HEK293 (cell line): ENCODE measurements around the gene TRAPPC10.

Experiments used
- IKZF3 ChIP-seq: fragments of 450-650 bp; IDR thresholded peaks from 2 replicates; pipeline ENCODE4 v1.5.0; 2018; ENCODE audit warnings: missing biosample characterization, mild to moderate bottlenecking, missing genetic modification characterization, moderate library complexity
- PATZ1 ChIP-seq: fragments of 450-650 bp; formaldehyde crosslinking; IDR thresholded peaks from 2 replicates; pipeline ENCODE4 v1.5.1; 2016; ENCODE audit warnings: missing biosample characterization, missing genetic modification characterization
- PRDM1 ChIP-seq: fragments of 450-650 bp; formaldehyde crosslinking; IDR thresholded peaks from 2 replicates; pipeline ENCODE4; 2016; ENCODE audit warnings: missing biosample characterization, missing genetic modification characterization
- SP7 ChIP-seq: fragments of 450-650 bp; formaldehyde crosslinking; IDR thresholded peaks from 2 replicates; pipeline ENCODE4 v1.5.1; 2016; ENCODE audit warnings: missing biosample characterization, missing genetic modification characterization
- TRIM28 ChIP-seq: IDR thresholded peaks from 2 replicates; pipeline ENCODE4 v1.6.1; 2011; ENCODE audit warnings: low read length, control low read depth, borderline replicate concordance
- ZBTB17 ChIP-seq: fragments of 450-650 bp; formaldehyde crosslinking; IDR thresholded peaks from 2 replicates; pipeline ENCODE4 v1.5.1; 2016; ENCODE audit warnings: missing biosample characterization, missing genetic modification characterization
- ZBTB8A ChIP-seq: fragments of 450-650 bp; formaldehyde crosslinking; IDR thresholded peaks from 2 replicates; pipeline ENCODE4 v1.5.1; 2016; ENCODE audit warnings: missing biosample characterization, missing genetic modification characterization
- ZEB2 ChIP-seq: fragments of 450-650 bp; formaldehyde crosslinking; IDR thresholded peaks from 2 replicates; pipeline ENCODE4 v1.5.1; 2016; ENCODE audit warnings: missing biosample characterization, missing genetic modification characterization
- ZFP41 ChIP-seq: fragments of 450-650 bp; formaldehyde crosslinking; IDR thresholded peaks from 2 replicates; pipeline ENCODE4 v1.5.1; 2016; ENCODE audit warnings: missing biosample characterization, missing genetic modification characterization, borderline replicate concordance
- ZIC2 ChIP-seq: fragments of 450-650 bp; formaldehyde crosslinking; IDR thresholded peaks from 2 replicates; pipeline ENCODE4 v1.5.1; 2016; ENCODE audit warnings: missing biosample characterization, missing genetic modification characterization
- ZNF132 ChIP-seq: fragments of 450-650 bp; formaldehyde crosslinking; IDR thresholded peaks from 2 replicates; pipeline ENCODE4 v1.5.1; 2017; ENCODE audit warnings: missing biosample characterization, missing genetic modification characterization, borderline replicate concordance
- ZNF138 ChIP-seq: fragments of 450-650 bp; formaldehyde crosslinking; IDR thresholded peaks from 2 replicates; pipeline ENCODE4 v1.5.1; 2016; ENCODE audit warnings: missing biosample characterization, missing genetic modification characterization, borderline replicate concordance
- ZNF24 ChIP-seq: fragments of 450-650 bp; formaldehyde crosslinking; IDR thresholded peaks from 2 replicates; pipeline ENCODE4 v1.5.1; 2016; ENCODE audit warnings: missing biosample characterization, missing genetic modification characterization
- ZNF324 ChIP-seq: fragments of 450-650 bp; formaldehyde crosslinking; IDR thresholded peaks from 2 replicates; pipeline ENCODE4 v1.5.1; 2016; ENCODE audit warnings: missing biosample characterization, missing genetic modification characterization
- ZNF416 ChIP-seq: fragments of 450-650 bp; formaldehyde crosslinking; IDR thresholded peaks from 2 replicates; pipeline ENCODE4 v1.5.1; 2016; ENCODE audit warnings: missing biosample characterization, missing genetic modification characterization
- ZNF48 ChIP-seq: fragments of 450-650 bp; formaldehyde crosslinking; IDR thresholded peaks from 2 replicates; pipeline ENCODE4 v1.5.1; 2016; ENCODE audit warnings: missing biosample characterization, missing genetic modification characterization
- ZNF548 ChIP-seq: fragments of 450-650 bp; formaldehyde crosslinking; IDR thresholded peaks from 2 replicates; pipeline ENCODE4 v1.5.1; 2016; ENCODE audit warnings: missing biosample characterization, missing genetic modification characterization
- ZNF600 ChIP-seq: fragments of 450-650 bp; formaldehyde crosslinking; IDR thresholded peaks from 2 replicates; pipeline ENCODE4 v1.5.1; 2016; ENCODE audit warnings: missing biosample characterization, missing genetic modification characterization
- ZNF629 ChIP-seq: fragments of 450-650 bp; formaldehyde crosslinking; IDR thresholded peaks from 2 replicates; pipeline ENCODE4 v1.5.1; 2017; ENCODE audit warnings: missing biosample characterization, missing genetic modification characterization
- ZNF692 ChIP-seq: fragments of 450-650 bp; formaldehyde crosslinking; IDR thresholded peaks from 2 replicates; pipeline ENCODE4 v1.5.1; 2016; ENCODE audit warnings: missing biosample characterization, missing genetic modification characterization
- ZNF701 ChIP-seq: fragments of 450-650 bp; formaldehyde crosslinking; IDR thresholded peaks from 2 replicates; pipeline ENCODE4 v1.5.1; 2016; ENCODE audit warnings: missing biosample characterization, missing genetic modification characterization
- ZSCAN5A ChIP-seq: fragments of 450-650 bp; formaldehyde crosslinking; IDR thresholded peaks from 2 replicates; pipeline ENCODE4 v1.5.1; 2016; ENCODE audit warnings: missing biosample characterization, missing genetic modification characterization
- TF ChIP-seq, protein P1 (sequence below): fragments of 450-650 bp; formaldehyde crosslinking; IDR thresholded peaks from 2 replicates; pipeline ENCODE4 v1.5.1; 2016; ENCODE audit warnings: missing biosample characterization, missing genetic modification characterization

The TRAPPC10 gene

DNA sequence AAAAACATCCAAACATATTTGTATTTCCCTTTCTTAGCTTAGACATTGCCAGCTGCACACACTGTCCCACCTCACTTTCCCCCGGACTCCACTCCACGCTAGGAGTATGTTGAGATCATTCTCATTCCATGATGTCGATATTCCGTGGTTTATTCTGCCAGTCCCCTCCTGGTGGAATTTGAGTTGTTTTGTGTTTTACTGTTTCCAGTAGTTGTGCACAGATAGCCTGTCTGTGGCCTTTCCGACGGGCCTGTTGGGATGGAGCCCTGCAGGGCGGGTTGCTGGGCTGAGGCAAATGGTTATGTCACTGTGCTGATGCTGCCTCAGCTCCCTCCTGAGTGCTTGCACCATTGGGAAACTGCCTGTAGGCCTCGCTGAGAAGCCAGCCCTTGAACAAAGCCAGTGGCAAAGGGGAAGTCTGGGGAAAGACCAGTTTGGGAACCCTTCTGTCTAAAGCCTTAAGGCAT is 12.8 kb downstream of the TRAPPC10 start (continued):
- TF ChIP-seq ZNF692 (peak; percentile 80), TRIM28 (0 out of 2 replicates have a peak, but pooled peaks have one; percentile 70), ZSCAN5A (tag by site-specific recombination) (peak; percentile 25; the same call in 1 of the 2 replicates), ZBTB8A (peak; percentile 92), ZFP41 (tag by site-specific recombination) (no peak), IKZF3 (tag by site-specific recombination) (peak; percentile 26; the same call in 1 of the 2 replicates), ZNF548 (tag by site-specific recombination) (no peak), ZNF600 (tag by site-specific recombination) (peak; percentile 100), ZNF138 (tag by site-specific recombination) (no peak), ZNF629 (tag by site-specific recombination) (0 out of 2 replicates have a peak, but pooled peaks have one; percentile 52), ZNF24 (tag by site-specific recombination) (peak; percentile 71; the same call in 1 of the 2 replicates), ZNF416 (tag by site-specific recombination) (no peak), ZBTB17 (tag by site-specific recombination) (peak; percentile 99), PRDM1 (tag by site-specific recombination) (peak; percentile 73), ZIC2 (peak; percentile 83), ZEB2 (peak; percentile 55), ZNF132 (tag by site-specific recombination) (no peak), PATZ1 (tag by site-specific recombination) (peak; percentile 57), ZNF701 (tag by site-specific recombination) (no peak), ZNF324 (tag by site-specific recombination) (peak; percentile 60; the same call in 1 of the 2 replicates), SP7 (tag by site-specific recombination) (peak; percentile 47; the same call in 1 of the 2 replicates), ZNF48 (no peak)
- TF ChIP-seq, protein P1, sequence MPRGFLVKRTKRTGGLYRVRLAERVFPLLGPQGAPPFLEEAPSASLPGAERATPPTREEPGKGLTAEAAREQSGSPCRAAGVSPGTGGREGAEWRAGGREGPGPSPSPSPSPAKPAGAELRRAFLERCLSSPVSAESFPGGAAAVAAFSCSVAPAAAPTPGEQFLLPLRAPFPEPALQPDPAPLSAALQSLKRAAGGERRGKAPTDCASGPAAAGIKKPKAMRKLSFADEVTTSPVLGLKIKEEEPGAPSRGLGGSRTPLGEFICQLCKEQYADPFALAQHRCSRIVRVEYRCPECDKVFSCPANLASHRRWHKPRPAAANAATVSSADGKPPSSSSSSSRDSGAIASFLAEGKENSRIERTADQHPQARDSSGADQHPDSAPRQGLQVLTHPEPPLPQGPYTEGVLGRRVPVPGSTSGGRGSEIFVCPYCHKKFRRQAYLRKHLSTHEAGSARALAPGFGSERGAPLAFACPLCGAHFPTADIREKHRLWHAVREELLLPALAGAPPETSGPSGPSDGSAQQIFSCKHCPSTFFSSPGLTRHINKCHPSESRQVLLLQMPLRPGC = no peak
